Activated CD4-positive, alpha-beta T cell treated with anti-CD3 and anti-CD28 coated beads, Interleukin-2, amount 10 ng/mL, durations not matched to agents 7 days and 5 days (primary cell): ENCODE measurements around the gene HPRT1. TPM values are rescaled to one million over a fixed set of nuclear protein-coding genes. Genes with fewer than 3 reads are reported as not detected.
A peak's percentile ranks its signal among the peaks of the same experiment; 100 is the strongest.
"Not testable (repeated sequence)": the region's sequence is repeated elsewhere in the genome, so short reads cannot be mapped to it uniquely, and the experiment has no call there.

Experiments
- CTCF ChIA-PET: fragments of 350-600 bp; sonication (Branson Sonifier 250); formaldehyde crosslinking; loops from one replicate; lab custom pipeline; 2021; ENCODE audit warnings: antibody characterized with exemption; lab: Charles Lee
- POLR2A ChIA-PET: fragments of 350-600 bp; sonication (Branson Sonifier 250); formaldehyde crosslinking; loops from one replicate; lab custom pipeline; 2021; ENCODE audit warnings: antibody characterized with exemption; lab: Charles Lee
- DNase-seq: peaks from one replicate; pipeline ENCODE4 v3.0.0-alpha.2; 2020
- H3K27ac Mint-ChIP-seq: one replicate; pipeline ENCODE4 v1.8.0; 2021; ENCODE audit warnings: mild to moderate bottlenecking, moderate library complexity, mixed read lengths
- H3K27me3 Mint-ChIP-seq: one replicate; pipeline ENCODE4 v1.8.0; 2021; ENCODE audit warnings: mixed read lengths
- H3K36me3 Mint-ChIP-seq: one replicate; pipeline ENCODE4 v1.8.0; 2021; ENCODE audit warnings: low read depth, mixed read lengths
- H3K4me1 Mint-ChIP-seq: one replicate; pipeline ENCODE4 v1.8.0; 2021; ENCODE audit warnings: mixed read lengths
- H3K4me3 Mint-ChIP-seq: one replicate; pipeline ENCODE4 v1.8.0; 2021; ENCODE audit warnings: mild to moderate bottlenecking, moderate library complexity, mixed read lengths
- H3K9me3 Mint-ChIP-seq: one replicate; pipeline ENCODE4 v1.8.0; 2021; ENCODE audit warnings: mixed read lengths
- total RNA-seq, 2 experiments: library from RNA; stranded (reverse); gene quantifications; one replicate each; pipeline ENCODE4 v1.2.3, GENCODE V29; 2021

The HPRT1 gene
- total RNA-seq, 2 experiments from 2014 or later, result 77.4 to 77.8 TPM

- POLR2A ChIA-PET, result no interaction called here
- Mint-ChIP-seq H3K27ac (no peak overlapping the region), H3K4me3 (no peak overlapping the region), H3K9me3 (no peaks in the 10 kb centered on the region), H3K36me3 (no peaks in the 10 kb centered on the region), H3K27me3 (no peaks in the 10 kb centered on the region), H3K4me1 (peaks cover 6% of the 10 kb centered on the region)
- DNase-seq, result no peak
- CTCF ChIA-PET, result no interaction called here
Measured at GRCh38 chrX:134453631-134454030, 6.3 kb upstream of the HPRT1 start.

GRCh38 chrX:134454506-134454905 lies 5.5 kb upstream of the HPRT1 start:
- ChIA-PET CTCF (no interaction called here), POLR2A (no interaction called here)
- Mint-ChIP-seq H3K27ac (no peak overlapping the region), H3K27me3 (no peaks in the 10 kb centered on the region), H3K9me3 (no peaks in the 10 kb centered on the region), H3K4me3 (no peak overlapping the region), H3K4me1 (peaks cover 6% of the 10 kb centered on the region), H3K36me3 (no peaks in the 10 kb centered on the region)
- DNase-seq, result no peak

- H3K27me3 Mint-ChIP-seq, result no peaks in the 10 kb centered on the region
- H3K9me3 Mint-ChIP-seq, result no peaks in the 10 kb centered on the region
- H3K36me3 Mint-ChIP-seq, result no peaks in the 10 kb centered on the region
- DNase-seq, result no peak
- ChIA-PET CTCF (no interaction called here), POLR2A (no interaction called here)
- no peak overlapping the region for H3K4me3 Mint-ChIP-seq
- H3K27ac Mint-ChIP-seq, result no peak overlapping the region
- peaks cover 18% of the 10 kb centered on the region for H3K4me1 Mint-ChIP-seq
Measured at GRCh38 chrX:134457708-134458107, 2.3 kb upstream of the HPRT1 start.

- Mint-ChIP-seq H3K4me1 (peaks cover 30% of the 10 kb centered on the region), H3K9me3 (no peaks in the 10 kb centered on the region), H3K36me3 (no peaks in the 10 kb centered on the region), H3K27ac (peak overlapping the region; percentile 86), H3K4me3 (peak overlapping the region; percentile 76), H3K27me3 (no peaks in the 10 kb centered on the region)
- no peak for DNase-seq
- POLR2A ChIA-PET, result no interaction called here
- CTCF ChIA-PET, result no interaction called here
Measured at GRCh38 chrX:134459683-134460004, 321 bp upstream of the HPRT1 start.

- DNase-seq, result no peak
- Mint-ChIP-seq H3K9me3 (no peaks in the 10 kb centered on the region), H3K27me3 (no peaks in the 10 kb centered on the region), H3K4me3 (peak overlapping the region; percentile 90), H3K4me1 (peaks cover 35% of the 10 kb centered on the region), H3K27ac (peak overlapping the region; percentile 94), H3K36me3 (no peaks in the 10 kb centered on the region)
- ChIA-PET CTCF (no interaction called here), POLR2A (interaction anchor here (0.8 kb wide), 1 partner anchor 23 kb away, joined by 3 read pairs; no protein-coding TSS in a partner anchor)
Measured at GRCh38 chrX:134460862-134461220, 876 bp downstream of the HPRT1 start.

GRCh38 chrX:134461437-134461836 lies 1.5 kb downstream of the HPRT1 start:
- H3K4me1 Mint-ChIP-seq, result peaks cover 36% of the 10 kb centered on the region
- no peaks in the 10 kb centered on the region for H3K9me3 Mint-ChIP-seq
- peak overlapping the region; percentile 94 for H3K27ac Mint-ChIP-seq
- no peaks in the 10 kb centered on the region for H3K27me3 Mint-ChIP-seq
- DNase-seq, result no peak
- no peaks in the 10 kb centered on the region for H3K36me3 Mint-ChIP-seq
- ChIA-PET POLR2A (no interaction called here), CTCF (no interaction called here)
- H3K4me3 Mint-ChIP-seq, result peak overlapping the region; percentile 90

- Mint-ChIP-seq H3K27me3 (no peaks in the 10 kb centered on the region), H3K4me3 (no peak overlapping the region), H3K36me3 (no peaks in the 10 kb centered on the region), H3K27ac (no peak overlapping the region), H3K9me3 (no peaks in the 10 kb centered on the region), H3K4me1 (peaks cover 30% of the 10 kb centered on the region)
- POLR2A ChIA-PET, result no interaction called here
- CTCF ChIA-PET, result no interaction called here
- DNase-seq, result no peak
Measured at GRCh38 chrX:134462927-134463326, 3.0 kb downstream of the HPRT1 start.

GRCh38 chrX:134464453-134464852 lies 4.5 kb downstream of the HPRT1 start:
- POLR2A ChIA-PET, result not testable (repeated sequence)

GRCh38 chrX:134469486-134469885 lies 9.5 kb downstream of the HPRT1 start:
- Mint-ChIP-seq H3K4me1 (peaks cover 15% of the 10 kb centered on the region), H3K9me3 (no peaks in the 10 kb centered on the region), H3K27me3 (no peaks in the 10 kb centered on the region), H3K27ac (peak overlapping the region; percentile 25), H3K36me3 (no peaks in the 10 kb centered on the region), H3K4me3 (no peak overlapping the region)
- POLR2A ChIA-PET, result no interaction called here
- DNase-seq, result no peak
- CTCF ChIA-PET, result no interaction called here

More at GRCh38 chrX:134464453-134464852, 4.5 kb downstream of the HPRT1 start:
- not testable (repeated sequence) for H3K4me3 Mint-ChIP-seq, H3K27me3 Mint-ChIP-seq, DNase-seq, H3K9me3 Mint-ChIP-seq, H3K36me3 Mint-ChIP-seq, H3K27ac Mint-ChIP-seq
- H3K4me1 Mint-ChIP-seq, result peaks cover 35% of the 10 kb centered on the region
- CTCF ChIA-PET, result interaction anchor here (0.6 to 1.4 kb wide), 2 partner anchors 9 to 70 kb away, joined by 3 read pairs; no protein-coding TSS in a partner anchor

- H3K4me3 Mint-ChIP-seq, result no peak overlapping the region
- no peaks in the 10 kb centered on the region for H3K36me3 Mint-ChIP-seq
- peaks cover 12% of the 10 kb centered on the region for H3K4me1 Mint-ChIP-seq
- no peaks in the 10 kb centered on the region for H3K9me3 Mint-ChIP-seq
- ChIA-PET CTCF (interaction anchor here (0.5 kb wide), 1 partner anchor 928 kb away, joined by 6 read pairs; no protein-coding TSS in a partner anchor), POLR2A (no interaction called here)
- no peak for DNase-seq
- no peak overlapping the region for H3K27ac Mint-ChIP-seq
- H3K27me3 Mint-ChIP-seq, result no peaks in the 10 kb centered on the region
Measured at GRCh38 chrX:134470013-134470412, 10.0 kb downstream of the HPRT1 start.

- peaks cover 8% of the 10 kb centered on the region for H3K36me3 Mint-ChIP-seq
Measured at GRCh38 chrX:134472041-134472440, 12.1 kb downstream of the HPRT1 start.

GRCh38 chrX:134476284-134476683 lies 16.3 kb downstream of the HPRT1 start:
- H3K36me3 Mint-ChIP-seq, result peaks cover 10% of the 10 kb centered on the region
- CTCF ChIA-PET, result no interaction called here
- H3K4me1 Mint-ChIP-seq, result no peaks in the 10 kb centered on the region
- no peaks in the 10 kb centered on the region for H3K9me3 Mint-ChIP-seq
- DNase-seq, result no peak
- POLR2A ChIA-PET, result no interaction called here
- H3K27me3 Mint-ChIP-seq, result no peaks in the 10 kb centered on the region
- H3K27ac Mint-ChIP-seq, result no peak overlapping the region
- H3K4me3 Mint-ChIP-seq, result no peak overlapping the region

More at GRCh38 chrX:134472041-134472440, 12.1 kb downstream of the HPRT1 start:
- DNase-seq, result no peak
- ChIA-PET CTCF (no interaction called here), POLR2A (no interaction called here)
- no peaks in the 10 kb centered on the region for H3K27me3 Mint-ChIP-seq
- peaks cover 8% of the 10 kb centered on the region for H3K4me1 Mint-ChIP-seq
- H3K4me3 Mint-ChIP-seq, result no peak overlapping the region
- no peaks in the 10 kb centered on the region for H3K9me3 Mint-ChIP-seq
- no peak overlapping the region for H3K27ac Mint-ChIP-seq

- Mint-ChIP-seq H3K4me3 (no peak overlapping the region), H3K4me1 (no peaks in the 10 kb centered on the region), H3K36me3 (peaks cover 10% of the 10 kb centered on the region), H3K27ac (no peak overlapping the region), H3K9me3 (no peaks in the 10 kb centered on the region), H3K27me3 (no peaks in the 10 kb centered on the region)
- ChIA-PET CTCF (interaction anchor here (0.5 kb wide), 1 partner anchor 138 kb away, joined by 3 read pairs; no protein-coding TSS in a partner anchor), POLR2A (no interaction called here)
- no peak for DNase-seq
Measured at GRCh38 chrX:134478374-134478773, 18.4 kb downstream of the HPRT1 start.

- H3K36me3 Mint-ChIP-seq, result peaks cover 12% of the 10 kb centered on the region
- ChIA-PET CTCF (no interaction called here), POLR2A (no interaction called here)
Measured at GRCh38 chrX:134480061-134480460, 20.1 kb downstream of the HPRT1 start.

More at GRCh38 chrX:134480061-134480460, 20.1 kb downstream of the HPRT1 start:
- DNase-seq, result no peak
- Mint-ChIP-seq H3K27me3 (no peaks in the 10 kb centered on the region), H3K9me3 (no peaks in the 10 kb centered on the region), H3K4me1 (peaks cover 2% of the 10 kb centered on the region), H3K4me3 (no peak overlapping the region), H3K27ac (no peak overlapping the region)
